GM06990 (cell line): Measurements from ENCODE around the gene MAGI2.

Experiments
- DNase-seq: peaks from one replicate; pipeline ENCODE4 v3.0.0-alpha.2; 2011; ENCODE audit not compliant: insufficient read length; ENCODE audit errors: extremely low read depth
- H3K27me3 ChIP-seq: replicated peaks from 2 replicates; pipeline ENCODE4 v1.6.0; 2011; ENCODE audit warnings: low read length; ENCODE audit not compliant: control insufficient read depth, insufficient read depth
- H3K36me3 ChIP-seq: 2 replicates; pipeline ENCODE4 v1.5.1; 2011; ENCODE audit warnings: low read length; ENCODE audit not compliant: control insufficient read depth, insufficient read depth
- H3K4me3 ChIP-seq: replicated peaks from 2 replicates; pipeline ENCODE4 v1.5.1; 2011; ENCODE audit warnings: low read depth, mild to moderate bottlenecking, control low read depth, low read length
- CTCF ChIP-seq: IDR thresholded peaks from 2 replicates; pipeline ENCODE4 v1.5.1; 2011; ENCODE audit warnings: low read length, control low read depth, mild to moderate bottlenecking, inconsistent platforms; ENCODE audit not compliant: insufficient read depth, poor library complexity, severe bottlenecking

Gene MAGI2

GRCh38 chr7:78396210-78396609 is 1057.3 kb downstream of the MAGI2 start:
- no peak for DNase-seq
- Histone ChIP-seq H3K4me3 (no peak overlapping the region), H3K27me3 (no peaks in the 10 kb centered on the region), H3K36me3 (no peaks in the 10 kb centered on the region)
- TF ChIP-seq CTCF = no peak

GRCh38 chr7:78395298-78396036 is 1058.0 kb downstream of the MAGI2 start:
- H3K36me3 ChIP-seq = no peaks in the 10 kb centered on the region
- no peak for TF ChIP-seq CTCF
- no peak overlapping the region for H3K4me3 ChIP-seq
- H3K27me3 ChIP-seq = no peaks in the 10 kb centered on the region
- DNase-seq = no peak

- Histone ChIP-seq H3K4me3 (no peak overlapping the region), H3K36me3 (no peaks in the 10 kb centered on the region), H3K27me3 (no peaks in the 10 kb centered on the region)
- DNase-seq = no peak
- no peak for TF ChIP-seq CTCF
These were observed 1064.4 kb downstream of the MAGI2 start for GRCh38 chr7:78389022-78389421.

- no peak for TF ChIP-seq CTCF
- H3K4me3 ChIP-seq = no peak overlapping the region
- H3K36me3 ChIP-seq = no peaks in the 10 kb centered on the region
- no peaks in the 10 kb centered on the region for H3K27me3 ChIP-seq
- DNase-seq = no peak
These were observed 1066.9 kb downstream of the MAGI2 start for GRCh38 chr7:78386520-78386919.

GRCh38 chr7:78383096-78383880 is 1070.2 kb downstream of the MAGI2 start:
- no peak for TF ChIP-seq CTCF
- Histone ChIP-seq H3K4me3 (no peak overlapping the region), H3K36me3 (no peaks in the 10 kb centered on the region), H3K27me3 (no peaks in the 10 kb centered on the region)
- DNase-seq = no peak

GRCh38 chr7:78379148-78379547 is 1074.3 kb downstream of the MAGI2 start:
- no peak overlapping the region for H3K4me3 ChIP-seq
- no peak for TF ChIP-seq CTCF
- H3K36me3 ChIP-seq = no peaks in the 10 kb centered on the region
- DNase-seq = no peak
- H3K27me3 ChIP-seq = no peaks in the 10 kb centered on the region
